ENCODE results near the gene ZBTB7A. TPM values are rescaled to one million over a fixed set of nuclear protein-coding genes. Genes with fewer than 3 reads are reported as not detected.

ZBTB7A gene
- total RNA-seq, 1 donor from 2014 or later: 12.7 TPM

DNA sequence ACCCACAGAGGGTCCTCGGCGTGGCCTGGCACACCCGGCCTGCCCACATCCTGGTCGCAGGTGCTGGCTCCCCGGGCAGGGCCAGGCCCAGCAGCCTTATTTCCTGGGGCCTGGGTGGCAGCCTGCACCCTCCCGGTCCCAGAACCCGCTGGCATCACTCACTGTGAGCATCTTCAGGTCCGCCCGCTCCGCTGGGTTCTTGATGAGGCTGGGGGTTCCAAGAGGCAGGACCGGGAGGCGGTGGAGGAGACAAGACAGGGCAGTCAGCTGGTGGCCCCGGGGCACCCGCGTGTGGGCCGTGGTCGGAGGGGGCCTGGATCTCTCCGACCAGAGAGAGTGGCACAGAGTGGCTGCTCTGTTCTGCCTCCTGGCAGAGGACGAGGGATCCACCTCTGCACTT is 27.6 kb upstream of the ZBTB7A start:
- DNase-seq: no peak

DNA sequence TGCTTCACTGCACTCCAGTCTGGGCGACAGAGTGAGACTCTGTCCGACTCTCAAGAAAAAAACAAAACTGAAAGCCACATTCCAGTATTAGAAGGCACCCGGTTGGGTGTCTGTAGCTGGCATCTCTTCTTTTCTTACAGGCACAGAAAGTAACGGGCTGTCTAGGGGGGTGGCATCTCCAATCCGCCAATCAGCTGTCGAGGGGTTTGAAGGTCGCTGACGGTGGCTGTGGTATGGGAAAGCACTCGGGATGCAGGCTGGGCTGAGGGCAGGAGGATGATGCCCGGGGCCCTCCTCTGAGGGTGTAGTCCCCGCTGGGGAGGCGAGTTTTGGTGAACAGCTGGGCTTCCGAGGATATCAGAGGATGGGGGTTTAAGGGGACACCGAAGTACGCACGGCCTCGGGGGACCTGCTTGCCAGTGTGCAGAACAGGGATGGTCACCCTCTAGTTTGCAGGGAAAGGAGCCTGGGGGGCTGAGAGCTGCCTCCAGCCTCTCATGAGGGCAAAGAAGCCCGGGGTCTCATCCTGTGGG is 27.0 kb upstream of the ZBTB7A start:
- no peak for DNase-seq

- no peak for DNase-seq
Measured at GRCh38 chr19:4090356-4091220, 23.9 kb upstream of the ZBTB7A start.

GRCh38 chr19:4089946-4090345 is 23.2 kb upstream of the ZBTB7A start:
- DNase-seq: no peak

DNA sequence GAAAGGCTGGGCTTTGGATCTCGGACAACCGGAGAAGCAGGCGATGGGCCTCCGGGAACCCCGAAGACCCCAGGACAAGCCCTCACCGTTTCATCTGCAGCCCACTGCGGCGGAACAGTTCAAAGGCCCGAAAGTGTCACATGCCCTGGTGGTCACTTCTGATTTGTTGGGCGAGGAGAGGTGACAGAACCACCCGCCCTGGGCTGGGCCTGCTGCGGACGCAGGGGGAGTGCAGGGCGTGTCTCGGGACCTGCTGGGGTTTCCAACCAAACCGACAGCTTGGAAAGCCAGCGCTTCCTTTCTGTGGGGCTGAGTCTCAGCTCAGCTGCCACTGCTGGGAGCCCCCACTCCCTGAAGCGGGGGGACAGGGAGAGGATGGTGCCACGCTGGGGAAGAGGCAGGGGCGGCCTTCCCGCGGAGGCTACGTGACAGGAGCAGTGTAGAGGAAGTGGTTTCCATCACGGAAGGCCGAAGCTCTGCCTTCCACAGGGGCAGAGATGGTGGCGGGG is 22.8 kb upstream of the ZBTB7A start:
- no peak for DNase-seq

DNA sequence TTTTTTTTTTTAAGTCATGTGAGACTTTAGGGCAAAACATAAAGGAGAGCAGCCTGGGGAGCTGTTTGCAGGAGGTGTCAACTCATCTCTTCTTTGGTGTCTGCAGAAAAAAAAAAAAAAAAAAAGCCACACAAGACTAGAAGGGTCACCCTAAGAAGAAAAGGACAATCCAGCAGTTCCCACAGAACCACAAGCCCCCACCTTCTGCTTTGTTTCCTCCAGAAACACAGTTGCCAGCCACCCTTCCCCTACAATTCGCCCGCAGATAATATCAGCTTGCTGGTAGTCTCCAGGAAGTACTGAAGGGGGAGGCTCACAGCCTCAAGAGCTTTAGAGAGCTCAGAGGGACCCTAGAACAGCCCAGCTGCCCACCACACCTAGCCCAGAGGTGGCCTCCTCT is 22.3 kb upstream of the ZBTB7A start:
- DNase-seq: no peak

DNA sequence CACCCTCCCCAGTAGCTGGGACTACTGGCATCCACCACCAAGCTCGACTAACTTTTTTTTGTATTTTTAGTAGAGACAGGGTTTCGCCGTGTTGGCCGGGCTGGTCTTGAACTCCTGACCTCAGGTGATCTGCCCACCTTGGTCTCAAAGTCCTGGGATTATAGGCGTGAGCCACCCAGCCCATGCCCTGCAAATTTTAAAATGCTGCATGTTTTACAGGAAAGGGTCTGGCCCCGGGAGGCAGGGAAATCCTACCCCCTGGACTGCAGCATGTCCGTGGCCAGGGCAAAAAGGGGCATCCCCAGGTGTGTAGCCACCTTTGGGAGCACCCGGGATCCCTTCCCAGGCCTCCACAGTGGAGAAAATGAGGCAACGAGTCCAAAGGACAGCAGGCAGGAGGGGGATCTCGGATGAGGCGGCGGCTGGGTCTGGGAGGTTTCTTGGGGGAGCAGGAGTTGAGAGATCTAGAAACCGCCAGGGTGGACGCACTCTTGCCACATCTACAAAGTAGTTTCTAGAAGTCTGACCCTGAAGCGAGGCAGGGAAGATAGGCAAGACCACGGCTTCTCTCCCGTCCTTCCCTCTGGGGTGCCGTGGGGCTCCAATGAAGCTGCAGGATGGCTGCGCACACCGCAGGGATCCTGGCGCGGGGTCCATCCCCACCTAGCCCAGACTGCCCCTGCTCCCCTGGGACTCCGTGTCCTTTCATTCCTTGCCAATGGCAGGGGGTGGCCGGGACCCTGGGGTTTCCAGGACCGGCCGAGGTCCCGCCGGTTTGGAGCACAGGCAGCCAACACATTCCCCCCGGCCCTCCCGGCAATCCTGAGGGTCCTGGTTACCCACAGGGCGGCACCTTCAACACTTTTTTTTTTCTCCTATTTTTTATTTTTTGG is 21.3 kb upstream of the ZBTB7A start:
- DNase-seq: no peak

GRCh38 chr19:4086411-4086867 is 19.7 kb upstream of the ZBTB7A start:
- DNase-seq: no peak

DNA sequence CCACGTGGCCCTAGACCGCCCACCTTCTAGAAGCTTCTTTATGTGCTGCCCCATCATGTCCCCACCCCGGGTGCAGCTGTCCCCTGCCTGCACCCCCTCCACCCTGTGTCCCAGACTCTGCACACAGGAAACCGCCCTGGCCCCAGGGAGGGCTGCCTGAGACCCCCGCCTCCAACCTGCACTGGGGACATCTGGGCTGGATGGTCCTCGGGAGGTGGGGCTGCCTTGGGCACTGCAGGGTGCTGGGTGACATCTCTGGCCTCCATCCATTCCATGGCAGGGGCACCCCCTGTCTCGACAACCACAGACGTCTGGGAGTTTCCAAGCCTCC is 17.8 kb upstream of the ZBTB7A start:
- no peak for DNase-seq

- no peak for DNase-seq
Measured at GRCh38 chr19:4083677-4084546, 17.2 kb upstream of the ZBTB7A start.

DNA sequence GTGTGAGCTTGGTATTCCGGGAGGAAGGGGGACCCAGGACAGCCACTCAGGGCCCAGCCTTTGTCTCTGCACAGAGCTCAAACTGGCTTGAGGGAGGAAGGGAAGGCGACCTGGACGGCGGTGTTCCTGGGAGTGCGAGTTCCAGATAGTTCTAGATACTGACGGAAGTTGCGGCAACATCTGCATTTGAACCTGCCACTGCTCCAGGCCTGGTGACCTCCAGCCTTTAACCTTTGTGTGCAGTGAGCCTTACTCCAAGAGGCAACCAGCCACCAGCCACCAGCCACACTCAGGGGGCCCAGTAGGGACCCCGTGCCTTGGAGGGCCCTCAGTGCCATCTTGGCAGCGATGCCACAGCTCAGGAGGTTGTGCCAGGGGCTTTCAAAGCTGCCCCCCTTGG is 15.5 kb upstream of the ZBTB7A start:
- no peak for DNase-seq

DNA sequence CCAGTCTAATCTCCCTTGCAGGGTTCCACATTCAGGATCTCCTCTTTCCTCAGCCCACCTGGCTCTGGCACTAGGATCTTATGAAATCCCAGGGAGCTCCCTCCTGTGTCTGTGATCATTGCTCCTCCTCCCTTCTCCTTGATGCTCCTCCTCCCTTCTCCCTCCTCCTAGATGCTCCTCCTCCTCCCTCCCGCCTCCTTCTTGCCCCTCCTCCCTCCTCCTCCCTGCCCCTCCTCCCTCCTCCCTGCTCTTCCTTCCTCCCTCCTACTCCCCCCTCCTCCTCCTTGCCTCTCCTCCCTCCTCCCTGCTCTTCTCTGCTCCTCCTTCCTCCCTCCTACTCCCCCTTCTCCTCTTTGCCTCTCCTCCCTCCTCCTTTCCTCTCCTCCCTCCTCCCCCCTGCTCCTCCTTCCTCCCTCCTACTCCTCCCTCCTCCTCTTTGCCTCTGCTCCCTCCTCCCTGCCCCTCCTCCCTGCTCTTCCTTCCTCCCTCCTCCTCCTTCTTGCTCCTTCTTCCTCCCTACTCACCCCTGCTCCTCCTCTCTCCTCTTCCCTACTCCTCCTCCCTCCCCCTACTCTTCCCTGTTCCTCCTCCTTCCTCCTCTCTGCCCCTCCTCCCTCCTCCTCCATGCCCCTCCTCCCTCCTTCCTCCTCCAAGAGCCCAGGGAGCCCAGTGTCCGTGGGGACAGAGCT is 14.9 kb upstream of the ZBTB7A start:
- no peak for DNase-seq

GRCh38 chr19:4080473-4080872 is 13.8 kb upstream of the ZBTB7A start:
- no peak for DNase-seq

DNA sequence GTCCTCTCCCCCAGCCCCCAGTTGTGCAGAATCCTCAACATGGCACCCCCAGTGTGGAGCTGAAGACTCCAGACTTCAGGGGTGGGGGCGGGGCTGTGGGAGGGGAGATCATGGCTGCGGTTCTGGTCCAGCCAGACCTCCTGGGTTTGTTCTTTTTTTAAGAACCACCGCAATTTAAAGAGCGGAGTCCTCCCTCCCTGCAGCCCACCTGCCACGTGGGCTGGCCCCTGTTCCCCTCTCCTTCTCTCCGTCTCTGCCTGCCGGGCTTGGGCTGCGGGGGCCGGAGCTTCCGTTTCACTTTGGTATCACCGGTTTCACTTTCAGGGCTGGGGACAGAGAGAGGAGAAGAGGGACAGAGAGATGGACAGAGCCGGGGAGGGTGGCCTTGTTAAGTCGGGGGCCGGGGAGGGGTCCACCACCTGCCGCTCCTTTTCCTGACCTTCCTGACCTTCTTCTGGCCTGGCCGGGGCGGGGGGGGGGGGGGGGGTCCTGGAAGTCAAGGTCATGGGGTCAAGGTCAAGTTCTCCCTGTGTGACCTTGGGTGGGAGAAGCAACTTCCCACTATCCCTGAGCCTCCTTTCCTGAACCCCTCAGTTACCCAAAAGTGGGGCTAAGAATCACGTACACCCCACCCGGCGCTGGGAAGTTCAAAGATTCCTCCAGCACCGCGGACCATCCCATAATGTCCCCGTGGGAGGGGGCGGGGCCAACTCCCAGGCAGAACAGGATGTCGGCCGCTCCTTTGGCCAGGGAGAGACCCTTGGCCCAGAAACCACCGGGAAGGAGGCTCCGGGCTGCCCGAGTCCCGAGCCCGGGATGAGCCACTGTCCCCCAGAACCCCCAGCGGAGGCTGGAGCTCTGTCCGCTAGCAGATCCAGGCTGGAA is 11.3 kb upstream of the ZBTB7A start:
- no peak for DNase-seq

GRCh38 chr19:4077007-4077374 is 10.3 kb upstream of the ZBTB7A start:
- DNase-seq: no peak

DNA sequence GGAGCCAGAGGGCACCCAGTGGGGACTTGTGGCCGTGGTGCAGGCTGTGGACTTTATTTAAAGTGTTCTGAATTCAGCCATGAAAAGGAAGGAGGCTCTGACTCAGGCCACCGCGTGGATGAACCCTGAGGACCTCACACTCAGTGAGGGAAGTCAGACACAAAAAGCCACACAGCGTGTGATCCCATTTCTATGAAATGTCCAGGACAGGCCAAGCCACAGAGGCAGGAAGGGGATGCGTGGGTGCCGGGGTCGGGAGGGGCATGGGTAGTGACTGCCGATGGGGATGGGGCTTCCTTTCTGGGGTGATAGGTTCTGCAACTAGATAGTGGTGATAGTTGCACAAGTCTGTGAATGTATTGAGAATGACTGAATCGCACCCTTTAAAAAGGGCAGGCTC is 8.7 kb upstream of the ZBTB7A start:
- DNase-seq: no peak

- no peak for DNase-seq
Measured at GRCh38 chr19:4071610-4072009, 4.9 kb upstream of the ZBTB7A start.

- no peak for DNase-seq
Measured at GRCh38 chr19:4069331-4069959, 2.7 kb upstream of the ZBTB7A start.

GRCh38 chr19:4068047-4068966 is 1.6 kb upstream of the ZBTB7A start:
- DNase-seq: no peak

All from skin of body (tissue), 2 donors.